GM18868 (cell line): ENCODE results near the gene TNFRSF19.

Experiments
- ATAC-seq: cut with Tn5 transposase; IDR thresholded peaks from one replicate; pipeline ENCODE4 v1.9.1; 2021; ENCODE audit warnings: mild to moderate bottlenecking, moderate library complexity; ENCODE audit not compliant: unreplicated experiment

The TNFRSF19 gene

DNA sequence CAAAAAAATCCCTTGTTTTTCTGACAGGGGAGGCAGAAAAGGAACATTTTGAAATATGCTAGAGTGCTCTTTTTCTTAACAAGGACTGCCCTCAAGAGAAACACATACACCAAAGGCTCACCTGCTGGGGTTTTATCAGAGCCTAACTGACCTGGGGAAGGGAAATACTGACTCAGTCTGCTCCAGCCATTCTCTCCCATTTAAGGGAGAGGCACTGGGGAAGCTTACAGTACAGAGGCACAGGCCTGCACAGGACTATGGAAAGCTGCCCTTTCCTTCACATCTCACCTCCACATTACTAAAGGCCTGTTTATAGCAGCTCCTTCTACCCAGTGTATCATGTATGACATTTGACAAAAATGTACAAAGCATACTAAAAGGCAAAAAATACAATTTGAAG lies 30.3 kb downstream of the TNFRSF19 start:
- no peak for ATAC-seq

GRCh38 chr13:23605831-23606230 lies 35.6 kb downstream of the TNFRSF19 start:
- no peak for ATAC-seq

GRCh38 chr13:23608138-23608537 lies 37.9 kb downstream of the TNFRSF19 start:
- ATAC-seq: no peak

DNA sequence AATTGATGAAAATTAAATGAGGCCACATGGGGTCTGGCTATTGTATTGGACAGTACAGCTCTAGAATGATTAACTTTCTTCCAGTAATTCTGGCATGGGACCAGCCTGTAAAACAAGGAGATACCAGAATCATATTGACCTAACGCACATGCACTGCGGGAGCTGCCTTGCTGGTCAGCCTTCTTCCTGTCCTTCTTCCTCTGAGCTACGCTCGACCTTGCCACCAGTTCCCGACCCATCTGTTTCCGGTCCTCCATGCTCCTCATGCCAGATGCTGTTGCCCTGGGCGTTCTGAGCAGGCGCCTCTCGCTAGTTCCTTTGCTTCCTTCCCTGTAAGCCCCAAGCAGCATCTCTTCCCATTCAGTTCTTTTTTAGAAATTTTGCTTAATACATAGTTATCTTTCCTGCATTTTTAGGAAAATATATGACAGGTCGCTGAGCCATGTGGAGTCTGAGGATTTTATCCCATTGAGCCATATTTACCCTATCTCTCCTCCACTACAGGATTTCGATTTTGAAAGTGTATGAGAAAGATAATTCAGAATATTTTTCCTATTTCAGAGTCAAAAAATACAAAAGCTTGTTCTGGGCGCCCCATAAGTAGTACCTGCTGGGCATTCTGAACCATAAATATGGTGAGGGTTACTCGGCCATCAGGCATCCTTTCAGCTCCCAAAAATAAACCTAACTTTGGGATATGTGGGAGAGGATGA lies 38.6 kb downstream of the TNFRSF19 start:
- no peak for ATAC-seq

DNA sequence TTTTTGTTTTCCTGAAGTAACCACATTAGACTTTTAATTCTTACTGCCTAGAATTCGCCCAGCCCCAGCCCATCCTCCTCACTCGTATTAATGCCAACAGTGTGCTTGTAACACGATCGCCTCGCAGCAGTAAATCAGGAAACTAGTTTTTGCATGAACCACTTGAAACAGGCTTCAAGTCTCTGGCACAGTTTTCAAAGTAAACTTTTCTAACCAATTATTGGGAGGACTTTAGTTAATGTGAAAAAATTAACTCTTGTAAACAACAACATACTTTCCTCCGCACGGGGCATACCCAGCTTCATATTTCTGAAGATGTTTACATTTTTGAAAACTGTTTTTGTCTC lies 39.2 kb downstream of the TNFRSF19 start:
- ATAC-seq: no peak

DNA sequence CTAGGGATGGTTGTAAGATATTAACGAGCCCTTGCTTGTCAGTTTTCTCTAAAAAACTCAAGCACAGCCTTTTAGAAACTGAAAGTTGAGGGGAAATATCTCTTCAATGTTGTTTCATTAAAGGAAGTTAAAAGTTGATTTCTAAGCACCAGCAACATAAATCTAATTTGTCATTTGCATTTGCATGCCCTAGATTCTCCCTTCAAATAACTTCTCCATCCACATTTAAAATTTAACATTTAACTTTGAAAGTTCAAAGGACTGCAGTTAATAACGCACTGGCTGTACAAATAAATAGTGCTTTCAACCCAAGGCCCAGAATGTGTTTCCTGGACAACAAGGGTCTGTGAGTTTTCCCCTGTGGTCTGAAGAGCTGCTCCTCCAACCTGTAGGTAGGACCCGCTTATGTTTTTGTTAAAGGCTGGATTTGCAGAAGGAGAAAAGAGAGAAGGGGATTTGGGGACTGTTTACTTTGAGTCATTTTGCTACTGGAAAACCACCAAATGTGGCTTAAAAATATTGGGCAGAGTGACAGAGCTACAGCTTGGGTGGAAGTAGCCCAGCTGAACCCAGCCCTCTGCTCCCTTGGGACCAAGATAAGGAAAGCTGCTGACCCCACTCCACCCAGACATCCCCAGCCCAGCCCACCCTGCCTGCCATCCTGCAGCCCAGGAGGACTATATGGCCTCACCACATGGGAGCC lies 39.8 kb downstream of the TNFRSF19 start:
- ATAC-seq: peak; percentile 58

GRCh38 chr13:23610966-23611491 lies 40.8 kb downstream of the TNFRSF19 start:
- no peak for ATAC-seq

DNA sequence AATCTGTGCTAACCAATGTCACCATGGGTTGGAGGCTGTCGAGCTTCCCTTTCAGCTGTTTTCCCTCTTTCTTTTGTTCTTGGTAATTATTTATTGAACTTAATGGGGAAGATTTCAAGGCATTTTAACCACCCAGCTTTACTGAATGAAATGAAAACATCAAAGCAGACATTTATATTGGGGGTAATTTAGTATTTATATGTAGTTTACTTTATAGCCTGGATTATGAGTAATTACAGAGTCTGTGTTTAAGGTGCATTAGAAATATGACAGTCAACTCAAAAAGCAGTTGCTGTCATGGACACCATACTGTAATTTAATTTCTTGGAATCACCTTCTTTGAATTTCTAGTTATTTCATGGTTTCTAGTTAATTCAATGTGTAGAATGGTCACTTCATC lies 42.0 kb downstream of the TNFRSF19 start:
- ATAC-seq: no peak

- ATAC-seq: no peak
These were observed 42.5 kb downstream of the TNFRSF19 start for GRCh38 chr13:23612731-23613130.

GRCh38 chr13:23613596-23613995 lies 43.4 kb downstream of the TNFRSF19 start:
- no peak for ATAC-seq

GRCh38 chr13:23615395-23616081 lies 45.3 kb downstream of the TNFRSF19 start:
- no peak for ATAC-seq

DNA sequence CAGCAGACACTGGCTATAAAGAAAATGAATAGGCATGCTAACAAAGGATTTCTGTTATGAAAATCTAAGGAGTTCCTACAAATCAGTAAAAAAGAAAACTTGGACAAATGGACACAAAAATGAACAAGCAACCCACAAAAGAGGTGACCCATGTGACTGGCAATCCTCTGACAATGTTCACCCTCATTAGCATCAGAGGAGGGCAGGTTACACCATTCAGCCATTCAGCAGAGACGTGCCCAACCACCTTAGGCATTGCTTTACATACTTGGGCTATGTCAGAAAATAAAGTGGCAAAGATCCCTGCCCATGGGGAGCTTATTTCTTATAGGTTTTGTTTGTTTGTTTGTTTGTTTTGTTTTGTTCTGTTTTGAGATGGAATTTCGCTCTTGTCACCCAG lies 46.0 kb downstream of the TNFRSF19 start:
- ATAC-seq: no peak

DNA sequence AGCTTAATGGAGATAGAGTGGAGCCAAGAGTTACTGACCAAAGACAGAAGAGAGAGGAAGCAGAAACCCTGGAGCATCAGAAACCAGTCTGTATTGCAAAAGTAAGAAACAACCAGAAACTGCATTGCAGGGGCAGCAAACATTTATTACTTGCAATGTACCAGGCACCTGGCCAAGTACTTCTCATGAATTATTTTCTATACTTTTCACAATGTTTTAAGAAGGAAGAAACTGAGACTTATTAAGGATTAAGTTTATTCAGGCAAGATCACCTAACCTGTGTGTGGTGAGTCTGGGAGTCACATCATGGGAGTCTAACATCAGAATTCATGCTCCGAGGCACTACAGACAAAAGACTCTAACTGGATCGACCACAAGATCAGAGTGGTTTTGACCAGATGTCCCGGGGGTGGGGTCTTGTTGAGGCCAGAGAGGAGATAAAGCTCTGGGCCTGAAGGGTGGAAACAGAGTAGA lies 47.4 kb downstream of the TNFRSF19 start:
- no peak for ATAC-seq

DNA sequence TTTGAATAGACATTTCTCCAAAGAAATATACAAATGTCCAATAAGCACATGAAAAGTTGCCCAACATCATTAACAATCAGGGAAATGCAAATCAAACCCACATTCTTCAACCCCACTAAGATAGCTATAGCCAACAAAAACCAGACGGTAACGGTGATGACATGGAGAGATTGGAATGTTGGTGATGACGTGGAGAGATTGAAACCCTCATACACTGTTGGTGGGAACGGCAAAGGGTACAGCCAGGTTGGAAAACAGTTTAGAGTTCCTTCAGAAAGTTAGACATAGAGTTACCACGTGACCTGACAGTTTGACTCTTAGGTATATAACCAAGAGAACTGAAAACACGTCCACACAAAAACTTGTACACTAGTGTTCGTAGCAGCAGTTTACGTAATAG lies 48.1 kb downstream of the TNFRSF19 start:
- ATAC-seq: no peak

DNA sequence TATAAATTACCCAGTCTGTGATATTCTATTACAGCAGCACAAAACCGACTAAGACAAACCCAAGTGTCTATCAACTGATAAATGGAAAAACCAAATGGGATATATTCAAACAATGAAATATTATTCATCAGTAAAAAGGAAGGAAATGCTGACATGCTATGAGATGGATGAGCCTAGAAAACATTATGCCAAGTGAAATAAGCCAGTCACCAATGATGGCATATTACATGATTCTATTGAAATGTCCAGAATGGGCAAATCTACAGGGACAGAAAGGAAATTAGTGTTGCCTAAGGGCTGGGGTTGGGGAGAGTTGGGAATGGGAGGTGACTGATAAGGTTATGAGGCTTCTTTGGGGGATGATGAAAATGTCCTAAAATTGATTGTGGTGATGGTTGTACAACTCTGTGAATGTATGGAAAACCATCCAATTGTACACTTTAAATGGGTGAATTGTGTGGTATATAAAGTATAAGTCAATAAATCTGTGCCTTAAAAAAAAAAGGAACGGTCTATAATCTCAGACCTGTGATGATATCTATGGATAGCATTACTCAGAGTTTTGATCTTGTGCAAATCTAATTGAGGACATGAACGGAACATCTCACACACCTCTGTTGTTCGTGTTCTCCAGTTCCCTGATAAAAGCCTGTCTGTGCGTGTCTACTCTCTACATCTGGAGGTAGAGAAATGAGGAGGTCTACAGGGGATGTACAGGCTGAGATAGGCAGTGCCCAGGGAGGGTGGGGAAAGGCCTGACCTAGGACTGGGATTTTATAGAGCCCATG lies 49.0 kb downstream of the TNFRSF19 start:
- no peak for ATAC-seq

DNA sequence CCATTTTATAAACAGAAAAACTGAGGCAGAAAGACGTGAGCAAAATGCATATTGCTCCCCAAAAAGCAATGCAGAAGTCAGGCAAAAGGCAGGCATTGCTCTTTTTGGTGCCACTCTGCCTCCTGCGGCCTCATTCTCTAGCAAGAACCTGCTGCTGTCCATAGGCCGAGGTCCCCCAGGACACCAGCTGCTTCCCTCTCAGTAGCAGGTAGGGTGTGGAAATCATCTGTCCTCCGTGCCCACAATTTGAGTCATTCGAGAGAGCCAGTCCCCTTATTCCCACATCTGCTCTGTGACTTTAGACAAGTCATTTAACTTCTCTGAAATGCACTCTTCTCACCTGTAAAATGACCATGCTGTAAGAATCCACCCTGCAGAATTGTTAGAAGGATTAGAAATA lies 50.0 kb downstream of the TNFRSF19 start:
- no peak for ATAC-seq

GRCh38 chr13:23620613-23621315 lies 50.6 kb downstream of the TNFRSF19 start:
- no peak for ATAC-seq

DNA sequence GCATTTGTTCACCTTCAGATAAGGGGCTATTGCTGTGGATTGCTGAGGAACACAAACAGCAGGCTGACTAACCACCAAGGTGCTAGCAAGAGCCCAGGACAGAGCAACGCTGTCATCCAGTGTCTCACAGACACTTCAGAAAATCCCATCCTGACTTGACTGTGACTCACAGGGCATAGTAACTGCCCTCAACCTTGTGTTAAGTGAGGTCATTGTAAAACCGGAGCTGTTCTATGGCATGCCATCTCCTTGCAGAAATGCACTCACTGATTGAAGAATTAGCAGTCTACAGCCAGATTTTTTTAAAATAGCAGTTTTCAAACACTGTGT lies 51.1 kb downstream of the TNFRSF19 start:
- ATAC-seq: peak; percentile 72

- peak; percentile 74 for ATAC-seq
These were observed 52.8 kb downstream of the TNFRSF19 start for GRCh38 chr13:23622985-23623384.

- ATAC-seq: no peak
These were observed 53.2 kb downstream of the TNFRSF19 start for GRCh38 chr13:23623394-23623793.
